Thoracic aorta (tissue), 2 donors: Measurements from ENCODE around the gene SORBS2. TPM values are rescaled to one million over a fixed set of nuclear protein-coding genes. Genes with fewer than 3 reads are reported as not detected.

Experiments
- ATAC-seq: fragments of 150-250 bp; one replicate; pipeline ENCODE4 v1.8.0; 2017; ENCODE audit warnings: low read depth; ENCODE audit not compliant: insufficient number of reproducible peaks, low FRiP score
- DNase-seq: peaks from one replicate; pipeline ENCODE4 v3.0.0-alpha.2; 2020; ENCODE audit warnings: low spot score
- H3K27ac ChIP-seq, 2 donors: fragments of 200-600 bp; sonication (generic); 1 replicate in 1 of 2; 2 replicates in 1 of 2; pipeline ENCODE4 v1.5.1; 2016; ENCODE audit warnings: mild to moderate bottlenecking in 2 of 2, moderate library complexity in 2 of 2
- H3K27me3 ChIP-seq: fragments of 200-600 bp; sonication (generic); replicated peaks from 2 replicates; pipeline ENCODE4 v1.6.0; 2016; ENCODE audit warnings: mild to moderate bottlenecking; ENCODE audit not compliant: insufficient read depth
- H3K36me3 ChIP-seq: fragments of 200-600 bp; sonication (generic); one replicate; pipeline ENCODE4 v1.5.1; 2016
- H3K4me1 ChIP-seq, 2 donors: fragments of 200-600 bp; sonication (generic); 1 replicate in 1 of 2; 2 replicates in 1 of 2; pipeline versions ENCODE4 v1.5.1 to v1.6.0; 2016; ENCODE audit warnings: low read depth in 2 of 2, mild to moderate bottlenecking in 1 of 2; ENCODE audit not compliant: control insufficient read depth in 1 of 2
- H3K4me3 ChIP-seq: fragments of 200-600 bp; sonication (generic); 2 replicates; pipeline ENCODE4 v1.5.1; 2016; ENCODE audit warnings: mild to moderate bottlenecking
- H3K9me3 ChIP-seq: fragments of 200-600 bp; sonication (generic); 2 replicates; pipeline ENCODE4 v1.5.1; 2016
- total RNA-seq, 2 donors: library from RNA; depleted of rRNA; stranded (reverse); fragments of >200 nt; gene quantifications; one replicate each; pipeline versions ENCODE4 v1.1.0 to v1.2.3, GENCODE V29; 2016
- TF ChIP-seq, protein P1 (sequence below): fragments of 200-600 bp; sonication (generic); IDR thresholded peaks from one replicate; pipeline ENCODE4 v1.5.1; 2019; ENCODE audit warnings: antibody characterized with exemption

Gene SORBS2
- total RNA-seq, 2 donors from 2014 or later = 268 to 443 TPM

DNA sequence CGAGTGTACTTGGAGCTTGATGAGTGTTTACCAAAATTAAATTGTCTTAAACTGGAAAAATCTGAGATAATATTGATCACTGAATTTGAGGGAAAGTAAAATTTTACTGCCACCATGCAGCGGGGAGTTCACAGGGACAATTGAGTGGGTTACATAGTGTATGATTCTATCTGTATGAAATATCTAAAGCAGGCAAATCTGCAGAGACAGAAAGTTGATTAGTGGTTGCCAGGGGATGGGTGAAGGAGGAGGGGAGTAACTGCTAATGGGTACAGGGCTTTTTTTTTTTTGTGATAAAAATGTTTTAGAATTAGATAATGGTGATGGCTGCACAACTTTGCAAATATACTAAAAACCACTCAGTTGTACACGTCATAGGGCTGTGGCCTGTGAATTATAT, 241.3 kb downstream of the SORBS2 start:
- Histone ChIP-seq H3K36me3 (no peaks in the 10 kb centered on the region), H3K4me1 (peaks cover 22 to 54% of the 10 kb centered on the region in 2 donors), H3K9me3 (no peaks in the 10 kb centered on the region), H3K27me3 (no peaks in the 10 kb centered on the region), H3K27ac (peak overlapping the region; percentile 94 to 96), H3K4me3 (no peak overlapping the region)
- TF ChIP-seq, protein P1, sequence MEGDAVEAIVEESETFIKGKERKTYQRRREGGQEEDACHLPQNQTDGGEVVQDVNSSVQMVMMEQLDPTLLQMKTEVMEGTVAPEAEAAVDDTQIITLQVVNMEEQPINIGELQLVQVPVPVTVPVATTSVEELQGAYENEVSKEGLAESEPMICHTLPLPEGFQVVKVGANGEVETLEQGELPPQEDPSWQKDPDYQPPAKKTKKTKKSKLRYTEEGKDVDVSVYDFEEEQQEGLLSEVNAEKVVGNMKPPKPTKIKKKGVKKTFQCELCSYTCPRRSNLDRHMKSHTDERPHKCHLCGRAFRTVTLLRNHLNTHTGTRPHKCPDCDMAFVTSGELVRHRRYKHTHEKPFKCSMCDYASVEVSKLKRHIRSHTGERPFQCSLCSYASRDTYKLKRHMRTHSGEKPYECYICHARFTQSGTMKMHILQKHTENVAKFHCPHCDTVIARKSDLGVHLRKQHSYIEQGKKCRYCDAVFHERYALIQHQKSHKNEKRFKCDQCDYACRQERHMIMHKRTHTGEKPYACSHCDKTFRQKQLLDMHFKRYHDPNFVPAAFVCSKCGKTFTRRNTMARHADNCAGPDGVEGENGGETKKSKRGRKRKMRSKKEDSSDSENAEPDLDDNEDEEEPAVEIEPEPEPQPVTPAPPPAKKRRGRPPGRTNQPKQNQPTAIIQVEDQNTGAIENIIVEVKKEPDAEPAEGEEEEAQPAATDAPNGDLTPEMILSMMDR = no peak
- DNase-seq = no peak
- ATAC-seq = no peak

DNA sequence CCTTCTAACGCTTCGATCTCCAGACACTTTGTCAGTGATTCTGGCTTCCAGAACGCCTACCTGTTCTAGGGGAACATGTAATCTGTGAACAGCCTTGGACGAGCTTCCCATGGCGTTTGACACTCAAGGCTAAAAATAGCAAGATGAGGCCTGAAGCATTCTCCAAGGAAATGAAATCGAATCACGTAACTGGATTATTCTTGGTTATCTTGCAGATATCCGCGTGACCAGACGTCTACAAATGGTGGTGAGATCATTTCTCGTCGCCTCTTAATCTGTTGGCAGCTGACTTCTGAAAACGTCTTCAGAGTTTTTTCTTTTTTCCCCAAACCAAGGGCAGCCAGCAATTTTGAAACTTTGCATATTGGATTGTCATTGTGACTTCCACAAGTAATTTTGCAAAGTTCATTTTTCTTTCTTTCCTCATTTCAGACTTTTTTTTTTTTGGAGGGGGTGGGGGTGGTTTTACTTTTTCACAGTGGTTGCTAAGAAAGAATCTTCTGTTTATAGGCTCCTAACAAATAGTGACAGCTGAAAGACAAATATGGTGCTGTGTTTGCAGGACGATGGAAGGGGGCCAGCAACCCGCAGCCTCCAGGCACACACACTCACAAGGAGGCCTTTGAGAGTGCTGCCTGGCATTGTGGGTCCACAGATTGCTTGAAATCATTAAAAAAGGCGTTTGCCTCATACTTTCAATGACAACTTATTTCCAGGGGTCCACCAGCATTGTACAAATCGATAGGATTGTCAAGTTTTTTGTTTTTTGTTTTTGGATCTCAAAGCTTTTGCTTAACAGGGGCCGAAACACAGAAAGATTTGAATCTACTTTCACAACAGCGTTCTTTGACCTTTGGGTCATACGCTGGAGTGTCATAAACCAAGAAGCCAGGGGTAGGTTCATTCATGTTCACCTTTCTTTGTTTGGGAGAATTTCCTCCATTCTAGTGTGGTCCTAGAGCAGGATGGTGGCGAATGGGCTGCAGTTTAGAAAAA, 244.3 kb downstream of the SORBS2 start:
- DNase-seq (no peak), ATAC-seq (peak; percentile 72)
- peak overlapping the region; percentile 40 for H3K4me3 ChIP-seq
- H3K27ac ChIP-seq = peak overlapping the region; percentile 94 to 96
- H3K9me3 ChIP-seq = no peaks in the 10 kb centered on the region
- TF ChIP-seq, protein P1 = no peak
- peaks cover 15 to 57% of the 10 kb centered on the region in 2 donors for H3K4me1 ChIP-seq
- no peaks in the 10 kb centered on the region for H3K36me3 ChIP-seq
- no peaks in the 10 kb centered on the region for H3K27me3 ChIP-seq

DNA sequence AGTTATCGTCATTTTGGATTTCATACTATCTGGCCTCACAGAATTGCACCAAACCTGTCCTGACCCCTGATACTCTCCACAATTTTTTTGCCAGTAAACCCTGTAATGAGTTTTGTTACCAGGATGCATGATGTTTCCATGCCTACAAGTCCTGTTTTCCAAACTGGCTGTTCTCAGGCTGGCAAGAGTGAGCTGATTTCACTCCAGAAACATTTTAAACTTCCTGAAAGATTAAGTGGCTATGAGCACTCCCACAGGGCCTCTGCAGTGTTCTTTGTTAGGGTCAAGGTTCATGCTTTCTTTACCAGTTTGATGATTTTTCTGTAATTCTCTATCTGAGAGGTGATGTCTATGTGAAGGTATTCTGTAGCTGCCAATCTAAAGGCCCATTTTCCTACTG, 245.0 kb downstream of the SORBS2 start:
- peak overlapping the region; percentile 40 for H3K4me3 ChIP-seq

DNA sequence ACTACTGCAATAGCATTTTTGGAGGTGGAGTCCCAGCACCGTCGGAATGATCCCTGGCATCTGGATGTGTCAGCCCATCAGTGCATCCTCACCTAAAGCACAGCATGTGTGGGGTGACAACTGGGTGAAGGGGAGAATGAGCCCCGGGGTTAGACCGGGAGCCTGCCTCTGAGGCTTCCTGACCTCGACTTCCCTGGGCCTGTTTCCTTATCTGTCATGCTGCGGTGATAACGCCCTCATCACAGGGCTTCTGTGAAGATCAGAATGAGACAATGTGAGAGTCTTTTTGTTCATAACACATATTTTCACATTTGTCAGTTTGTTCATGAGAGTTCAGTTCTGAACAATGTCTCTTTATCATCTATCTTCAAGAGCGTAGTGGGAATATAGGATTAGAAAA, 245.6 kb downstream of the SORBS2 start:
- H3K27me3 ChIP-seq = no peaks in the 10 kb centered on the region
- no peaks in the 10 kb centered on the region for H3K9me3 ChIP-seq
- H3K4me3 ChIP-seq = no peak overlapping the region
- ATAC-seq = no peak
- peak overlapping the region; percentile 94 to 96 for H3K27ac ChIP-seq
- H3K36me3 ChIP-seq = no peaks in the 10 kb centered on the region
- H3K4me1 ChIP-seq = peaks cover 15 to 51% of the 10 kb centered on the region in 2 donors
- no peak for DNase-seq
- TF ChIP-seq, protein P1 = no peak

More for the DNA sequence above, 245.0 kb downstream of the SORBS2 start:
- Histone ChIP-seq H3K27me3 (no peaks in the 10 kb centered on the region), H3K4me1 (peaks cover 15 to 56% of the 10 kb centered on the region in 2 donors), H3K36me3 (no peaks in the 10 kb centered on the region), H3K9me3 (no peaks in the 10 kb centered on the region), H3K27ac (peak overlapping the region; percentile 94 to 96)
- ATAC-seq (peak; percentile 70), DNase-seq (peak; percentile 33)
- TF ChIP-seq, protein P1 = no peak

DNA sequence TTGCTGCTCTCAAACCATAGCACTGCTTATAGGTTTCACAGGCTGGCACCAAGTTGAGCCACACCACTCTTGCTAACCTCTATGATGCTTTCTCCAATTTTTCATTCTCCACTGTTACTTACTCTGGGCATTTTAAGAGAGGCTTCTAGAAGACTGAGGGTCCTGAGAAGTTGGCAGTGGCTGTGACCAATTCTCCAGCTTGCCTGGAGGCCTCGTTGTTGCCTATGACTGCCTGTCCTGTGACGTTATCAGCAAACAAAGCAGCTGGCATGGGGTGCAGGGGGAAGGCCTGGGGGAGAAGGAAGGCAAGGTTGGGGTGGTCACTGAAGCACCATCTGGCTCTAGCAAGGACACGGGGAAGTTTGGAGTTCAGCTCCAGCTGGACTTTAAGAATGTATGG, 246.3 kb downstream of the SORBS2 start:
- H3K4me1 ChIP-seq = peaks cover 15 to 48% of the 10 kb centered on the region in 2 donors
- peak overlapping the region; percentile 94 to 96 for H3K27ac ChIP-seq
- no peaks in the 10 kb centered on the region for H3K9me3 ChIP-seq
- H3K27me3 ChIP-seq = no peaks in the 10 kb centered on the region
- H3K4me3 ChIP-seq = no peak overlapping the region
- TF ChIP-seq, protein P1 = no peak
- H3K36me3 ChIP-seq = no peaks in the 10 kb centered on the region
- DNase-seq (no peak), ATAC-seq (no peak)
